CD4-positive, alpha-beta T cell treated with Interleukin-17A for 1 hour (primary cell): ENCODE data around the gene ZDBF2.
"Not testable (repeated sequence)": the region's sequence is repeated elsewhere in the genome, so short reads cannot be mapped to it uniquely, and the experiment has no call there.

Source experiments
- DNase-seq: peaks from one replicate; pipeline ENCODE4 v3.0.0-alpha.2; 2020

ZDBF2 gene

GRCh38 chr2:206260188-206261012, 14.1 kb upstream of the ZDBF2 start:
- no peak for DNase-seq

GRCh38 chr2:206263959-206264603, 10.4 kb upstream of the ZDBF2 start:
- DNase-seq = no peak

- no peak for DNase-seq
These were observed 8.0 kb upstream of the ZDBF2 start for GRCh38 chr2:206266130-206267125.

- no peak for DNase-seq
These were observed 6.9 kb upstream of the ZDBF2 start for GRCh38 chr2:206267567-206267966.

- no peak for DNase-seq
These were observed 3.4 kb upstream of the ZDBF2 start for GRCh38 chr2:206271065-206271464.

- no peak for DNase-seq
These were observed 558 bp upstream of the ZDBF2 start for GRCh38 chr2:206273905-206274304.

- peak; percentile 42 for DNase-seq
These were observed 1.0 kb downstream of the ZDBF2 start for GRCh38 chr2:206275312-206276055.

GRCh38 chr2:206276169-206276942, 1.9 kb downstream of the ZDBF2 start:
- DNase-seq = no peak

GRCh38 chr2:206277503-206277902, 3.0 kb downstream of the ZDBF2 start:
- DNase-seq = no peak

GRCh38 chr2:206282746-206283145, 8.3 kb downstream of the ZDBF2 start:
- DNase-seq = no peak

GRCh38 chr2:206287197-206287596, 12.7 kb downstream of the ZDBF2 start:
- no peak for DNase-seq

GRCh38 chr2:206289391-206289790, 14.9 kb downstream of the ZDBF2 start:
- DNase-seq = no peak

GRCh38 chr2:206296128-206296527, 21.7 kb downstream of the ZDBF2 start:
- no peak for DNase-seq

GRCh38 chr2:206299608-206300007, 25.1 kb downstream of the ZDBF2 start:
- not testable (repeated sequence) for DNase-seq

- DNase-seq = no peak
These were observed 31.2 kb downstream of the ZDBF2 start for GRCh38 chr2:206305523-206306245.

GRCh38 chr2:206311026-206311425, 36.6 kb downstream of the ZDBF2 start:
- no peak for DNase-seq

GRCh38 chr2:206316141-206316540, 41.7 kb downstream of the ZDBF2 start:
- DNase-seq = no peak

- no peak for DNase-seq
These were observed 48.6 kb downstream of the ZDBF2 start for GRCh38 chr2:206323033-206323432.

- DNase-seq = no peak
These were observed 49.0 kb downstream of the ZDBF2 start for GRCh38 chr2:206323486-206323885.

- DNase-seq = no peak
These were observed 50.4 kb downstream of the ZDBF2 start for GRCh38 chr2:206324869-206325268.

GRCh38 chr2:206328974-206329373, 54.5 kb downstream of the ZDBF2 start:
- DNase-seq = no peak
